Kidney (tissue), 14 donors: ENCODE data around the gene TPRN. TPM values are rescaled to one million over a fixed set of nuclear protein-coding genes. Genes with fewer than 3 reads are reported as not detected.

Source experiments
- DNase-seq, 5 donors: peaks; one replicate each; pipeline ENCODE4 v3.0.0-alpha.2; 2013 to 2020
- FAIRE-seq: peaks from 2 replicates; lab custom pipeline; 2012; peaks lifted over from hg19 to GRCh38; lab: Jason Lieb, UNC
- H3K27ac ChIP-seq, 2 donors: one replicate each; pipeline ENCODE4 v1.7.0; 2013; ENCODE audit warnings: low read depth in 2 of 2, low read length in 2 of 2, inconsistent platforms in 1 of 2
- H3K27me3 ChIP-seq: one replicate; pipeline ENCODE4 v1.7.1; 2013; ENCODE audit warnings: low read length, inconsistent platforms; ENCODE audit not compliant: control insufficient read depth, insufficient read depth
- H3K36me3 ChIP-seq, 3 donors: one replicate each; pipeline versions ENCODE4 v1.7.0 to v1.7.1; 2013; ENCODE audit warnings: low read length in 3 of 3, control low read depth in 1 of 3, inconsistent platforms in 1 of 3; ENCODE audit not compliant: insufficient read depth in 3 of 3, control insufficient read depth in 2 of 3
- H3K4me1 ChIP-seq, 3 donors: one replicate each; pipeline versions ENCODE4 v1.7.0 to v1.7.1; 2013; ENCODE audit warnings: low read length in 3 of 3, inconsistent platforms in 1 of 3, low read depth in 1 of 3; ENCODE audit not compliant: control insufficient read depth in 2 of 3, insufficient read depth in 2 of 3
- H3K4me3 ChIP-seq, 3 donors: one replicate each; pipeline versions ENCODE4 v1.7.0 to v1.8.1; 2013; ENCODE audit warnings: low read length in 3 of 3, control low read depth in 1 of 3, inconsistent platforms in 1 of 3
- H3K9ac ChIP-seq, 3 donors: one replicate each; pipeline versions ENCODE4 v1.7.0 to v1.7.1; 2013; ENCODE audit warnings: low read length in 3 of 3, control low read depth in 1 of 3, inconsistent platforms in 1 of 3
- H3K9me3 ChIP-seq, 3 donors: one replicate each; pipeline versions ENCODE4 v1.7.0 to v1.7.1; 2013; ENCODE audit warnings: low read length in 3 of 3, control low read depth in 1 of 3, inconsistent platforms in 1 of 3; ENCODE audit not compliant: control insufficient read depth in 2 of 3, insufficient read depth in 1 of 3
- intact Hi-C: fragments of 100-400 bp; cut with DNase I; formaldehyde crosslinking; loops from one replicate; pipeline ENCODE4 v1.11.1; 2022
- polyA plus RNA-seq: library from polyadenylated mRNA; stranded (reverse); fragments of 350-450 nt; fragmentation: Illumina TruSeq; extraction: RNeasy Lipid Tissue Mini Kit (QIAGEN cat#74804); gene quantifications from one replicate; pipeline ENCODE4 v1.2.3, GENCODE V29; 2014; ENCODE audit warnings: low read depth, low replicate concordance; ENCODE audit not compliant: insufficient read depth
- total RNA-seq: library from RNA; stranded (reverse); fragmentation: NEBNext Ultra II Directional; extraction: Animal tissue kit (Norgen Biotek cat#: 25700); gene quantifications from one replicate; pipeline ENCODE4 v1.2.1, GENCODE V29; 2021
- TF ChIP-seq, protein P1 (sequence below): IDR thresholded peaks from 3 replicates; pipeline ENCODE4 v1.5.1; 2012; ENCODE audit warnings: mild to moderate bottlenecking, moderate library complexity, borderline replicate concordance; ENCODE audit not compliant: insufficient read depth; ENCODE audit errors: extremely low read depth
- donor health status: control.
- donor health status: control.
- donor health status: control.
- donor health status: control.
- donor health status: control.
- donor health status: DM: yes; HTN: yes; CAD: no.
- donor health status: Normal renal cell carcinoma (clear cell type).

TPRN gene
- total and polyA plus RNA-seq, 2 donors from 2014 or later, result 47.2 to 49.5 TPM

DNA sequence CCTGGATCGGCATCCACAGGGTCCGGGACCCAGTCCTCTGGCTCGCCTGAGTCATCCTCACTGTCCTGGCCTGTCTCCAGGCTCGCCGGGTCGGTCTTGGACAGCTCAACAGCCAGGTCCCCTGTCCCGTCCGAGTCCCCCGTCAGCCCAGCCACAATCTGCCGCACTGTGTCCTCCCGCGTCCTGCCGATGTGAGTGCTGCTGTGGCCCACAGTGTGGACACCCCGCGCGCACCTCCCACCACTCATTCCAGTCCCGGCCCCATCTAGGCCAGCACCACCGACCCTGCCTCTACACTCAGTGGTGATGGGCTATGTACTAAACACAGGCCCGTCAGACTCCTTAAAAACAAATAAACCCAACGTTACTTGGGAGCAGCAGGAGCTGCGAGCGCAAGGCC lies 18.9 kb downstream of the TPRN start:
- TF ChIP-seq, protein P1, sequence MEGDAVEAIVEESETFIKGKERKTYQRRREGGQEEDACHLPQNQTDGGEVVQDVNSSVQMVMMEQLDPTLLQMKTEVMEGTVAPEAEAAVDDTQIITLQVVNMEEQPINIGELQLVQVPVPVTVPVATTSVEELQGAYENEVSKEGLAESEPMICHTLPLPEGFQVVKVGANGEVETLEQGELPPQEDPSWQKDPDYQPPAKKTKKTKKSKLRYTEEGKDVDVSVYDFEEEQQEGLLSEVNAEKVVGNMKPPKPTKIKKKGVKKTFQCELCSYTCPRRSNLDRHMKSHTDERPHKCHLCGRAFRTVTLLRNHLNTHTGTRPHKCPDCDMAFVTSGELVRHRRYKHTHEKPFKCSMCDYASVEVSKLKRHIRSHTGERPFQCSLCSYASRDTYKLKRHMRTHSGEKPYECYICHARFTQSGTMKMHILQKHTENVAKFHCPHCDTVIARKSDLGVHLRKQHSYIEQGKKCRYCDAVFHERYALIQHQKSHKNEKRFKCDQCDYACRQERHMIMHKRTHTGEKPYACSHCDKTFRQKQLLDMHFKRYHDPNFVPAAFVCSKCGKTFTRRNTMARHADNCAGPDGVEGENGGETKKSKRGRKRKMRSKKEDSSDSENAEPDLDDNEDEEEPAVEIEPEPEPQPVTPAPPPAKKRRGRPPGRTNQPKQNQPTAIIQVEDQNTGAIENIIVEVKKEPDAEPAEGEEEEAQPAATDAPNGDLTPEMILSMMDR, result no peak
- Histone ChIP-seq H3K4me1 (peaks cover 0 to 5% (median 4%) of the 10 kb centered on the region in 3 donors), H3K27me3 (no peaks in the 10 kb centered on the region), H3K4me3 (no peak overlapping the region), H3K9me3 (no peaks in the 10 kb centered on the region), H3K9ac (no peak overlapping the region), H3K36me3 (peaks cover 0 to 27% (median 26%) of the 10 kb centered on the region in 3 donors), H3K27ac (no peak overlapping the region)
- DNase-seq (no peak), FAIRE-seq (no peak)
- intact Hi-C loops, result no loop called here

DNA sequence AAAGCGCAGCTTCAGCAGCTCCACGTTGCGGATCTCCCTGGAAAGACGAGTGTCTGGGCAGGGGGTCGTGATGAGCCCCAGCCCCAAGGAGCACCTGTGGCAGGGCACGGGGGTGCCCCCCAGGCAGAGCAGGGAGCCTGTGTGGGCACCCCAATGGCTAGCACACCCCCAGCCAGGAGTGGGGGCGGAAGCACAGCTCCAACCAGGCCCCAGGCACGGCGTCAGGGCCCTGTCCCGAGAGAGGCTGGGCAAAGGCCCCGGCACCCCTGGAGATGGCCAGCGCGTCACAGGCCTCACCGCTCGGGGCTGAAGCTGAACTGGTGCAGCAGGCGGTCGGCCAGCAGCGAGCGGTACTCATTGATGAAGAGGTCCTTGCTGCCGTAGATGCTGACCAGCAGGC lies 20.1 kb downstream of the TPRN start:
- no peaks in the 10 kb centered on the region for H3K9me3 ChIP-seq
- DNase-seq, result no peak
- no peak overlapping the region for H3K4me3 ChIP-seq
- no peak overlapping the region for H3K27ac ChIP-seq
- no peak for FAIRE-seq
- no peaks in the 10 kb centered on the region for H3K4me1 ChIP-seq
- intact Hi-C loops, result no loop called here
- TF ChIP-seq, protein P1, result no peak
- no peaks in the 10 kb centered on the region for H3K27me3 ChIP-seq
- peaks cover 0 to 26% (median 22%) of the 10 kb centered on the region in 3 donors for H3K36me3 ChIP-seq
- H3K9ac ChIP-seq, result no peak overlapping the region

- DNase-seq (no peak), FAIRE-seq (no peak)
- Histone ChIP-seq H3K9me3 (no peaks in the 10 kb centered on the region), H3K27me3 (no peaks in the 10 kb centered on the region), H3K9ac (no peak overlapping the region), H3K36me3 (peaks cover 0 to 26% (median 22%) of the 10 kb centered on the region in 3 donors), H3K4me1 (no peaks in the 10 kb centered on the region), H3K27ac (no peak overlapping the region), H3K4me3 (no peak overlapping the region)
- intact Hi-C loops, result no loop called here
- TF ChIP-seq, protein P1, result no peak
Observed at GRCh38 chr9:137179761-137180160, 20.8 kb downstream of the TPRN start.
